Kidney (tissue), 14 donors: ENCODE measurements around the gene DUSP3. TPM values are rescaled to one million over a fixed set of nuclear protein-coding genes. Genes with fewer than 3 reads are reported as not detected.

Experiments
- DNase-seq, 5 donors: peaks; one replicate each; pipeline ENCODE4 v3.0.0-alpha.2; 2013 to 2020
- FAIRE-seq: peaks from 2 replicates; lab custom pipeline; 2012; peaks lifted over from hg19 to GRCh38; lab: Jason Lieb, UNC
- H3K27ac ChIP-seq, 2 donors: one replicate each; pipeline ENCODE4 v1.7.0; 2013; ENCODE audit warnings: low read depth in 2 of 2, low read length in 2 of 2, inconsistent platforms in 1 of 2
- H3K27me3 ChIP-seq: one replicate; pipeline ENCODE4 v1.7.1; 2013; ENCODE audit warnings: low read length, inconsistent platforms; ENCODE audit not compliant: control insufficient read depth, insufficient read depth
- H3K36me3 ChIP-seq, 3 donors: one replicate each; pipeline versions ENCODE4 v1.7.0 to v1.7.1; 2013; ENCODE audit warnings: low read length in 3 of 3, control low read depth in 1 of 3, inconsistent platforms in 1 of 3; ENCODE audit not compliant: insufficient read depth in 3 of 3, control insufficient read depth in 2 of 3
- H3K4me1 ChIP-seq, 3 donors: one replicate each; pipeline versions ENCODE4 v1.7.0 to v1.7.1; 2013; ENCODE audit warnings: low read length in 3 of 3, inconsistent platforms in 1 of 3, low read depth in 1 of 3; ENCODE audit not compliant: control insufficient read depth in 2 of 3, insufficient read depth in 2 of 3
- H3K4me3 ChIP-seq, 3 donors: one replicate each; pipeline versions ENCODE4 v1.7.0 to v1.8.1; 2013; ENCODE audit warnings: low read length in 3 of 3, control low read depth in 1 of 3, inconsistent platforms in 1 of 3
- H3K9ac ChIP-seq, 3 donors: one replicate each; pipeline versions ENCODE4 v1.7.0 to v1.7.1; 2013; ENCODE audit warnings: low read length in 3 of 3, control low read depth in 1 of 3, inconsistent platforms in 1 of 3
- H3K9me3 ChIP-seq, 3 donors: one replicate each; pipeline versions ENCODE4 v1.7.0 to v1.7.1; 2013; ENCODE audit warnings: low read length in 3 of 3, control low read depth in 1 of 3, inconsistent platforms in 1 of 3; ENCODE audit not compliant: control insufficient read depth in 2 of 3, insufficient read depth in 1 of 3
- CTCF ChIP-seq: IDR thresholded peaks from 3 replicates; pipeline ENCODE4 v1.5.1; 2012; ENCODE audit warnings: mild to moderate bottlenecking, moderate library complexity, borderline replicate concordance; ENCODE audit not compliant: insufficient read depth; ENCODE audit errors: extremely low read depth
- intact Hi-C: fragments of 100-400 bp; cut with DNase I; formaldehyde crosslinking; loops from one replicate; pipeline ENCODE4 v1.11.1; 2022
- polyA plus RNA-seq: library from polyadenylated mRNA; stranded (reverse); fragments of 350-450 nt; fragmentation: Illumina TruSeq; extraction: RNeasy Lipid Tissue Mini Kit (QIAGEN cat#74804); gene quantifications from one replicate; pipeline ENCODE4 v1.2.3, GENCODE V29; 2014; ENCODE audit warnings: low read depth, low replicate concordance; ENCODE audit not compliant: insufficient read depth
- total RNA-seq: library from RNA; stranded (reverse); fragmentation: NEBNext Ultra II Directional; extraction: Animal tissue kit (Norgen Biotek cat#: 25700); gene quantifications from one replicate; pipeline ENCODE4 v1.2.1, GENCODE V29; 2021
- donor health status: control.
- donor health status: control.
- donor health status: control.
- donor health status: control.
- donor health status: control.
- donor health status: DM: yes; HTN: yes; CAD: no.
- donor health status: Normal renal cell carcinoma (clear cell type).

The DUSP3 gene
- total and polyA plus RNA-seq, 2 donors from 2014 or later, result 102 to 126 TPM

- no peaks in the 10 kb centered on the region for H3K27me3 ChIP-seq
- no peak overlapping the region for H3K9ac ChIP-seq
- no peaks in the 10 kb centered on the region for H3K9me3 ChIP-seq
- no peaks in the 10 kb centered on the region for H3K36me3 ChIP-seq
- intact Hi-C loops, result no loop called here
- TF ChIP-seq CTCF, result no peak
- DNase-seq (no peak), FAIRE-seq (no peak)
- H3K4me3 ChIP-seq, result no peak overlapping the region
- H3K27ac ChIP-seq, result no peak overlapping the region
- no peaks in the 10 kb centered on the region for H3K4me1 ChIP-seq
Measured at GRCh38 chr17:43736389-43736788, 42.4 kb downstream of the DUSP3 start.

DNA sequence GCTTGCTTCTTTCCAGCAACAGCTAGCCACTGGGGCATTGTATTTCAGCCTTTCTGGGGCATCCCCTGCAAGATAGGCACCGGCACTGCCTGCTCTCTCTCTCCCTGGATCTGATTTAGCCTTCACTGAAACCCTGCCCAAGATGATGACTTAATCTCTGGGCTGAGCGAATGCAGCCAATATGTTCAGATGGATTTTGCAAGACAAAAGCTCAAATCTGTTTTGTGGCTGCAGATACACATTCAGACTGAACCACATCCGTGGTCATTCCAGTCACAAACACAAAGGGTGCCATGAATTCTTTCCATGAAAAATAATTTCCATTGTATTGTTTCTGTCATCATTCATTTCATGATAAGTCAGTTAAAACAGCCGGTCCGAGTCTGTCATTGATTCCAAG, 44.4 kb downstream of the DUSP3 start:
- Histone ChIP-seq H3K4me1 (no peaks in the 10 kb centered on the region), H3K36me3 (no peaks in the 10 kb centered on the region), H3K9ac (no peak overlapping the region), H3K27me3 (no peaks in the 10 kb centered on the region), H3K27ac (no peak overlapping the region), H3K4me3 (no peak overlapping the region), H3K9me3 (no peaks in the 10 kb centered on the region)
- FAIRE-seq (no peak), DNase-seq (peak in 1 of 5 donors; percentile 10)
- no peak for TF ChIP-seq CTCF
- intact Hi-C loops, result no loop called here

DNA sequence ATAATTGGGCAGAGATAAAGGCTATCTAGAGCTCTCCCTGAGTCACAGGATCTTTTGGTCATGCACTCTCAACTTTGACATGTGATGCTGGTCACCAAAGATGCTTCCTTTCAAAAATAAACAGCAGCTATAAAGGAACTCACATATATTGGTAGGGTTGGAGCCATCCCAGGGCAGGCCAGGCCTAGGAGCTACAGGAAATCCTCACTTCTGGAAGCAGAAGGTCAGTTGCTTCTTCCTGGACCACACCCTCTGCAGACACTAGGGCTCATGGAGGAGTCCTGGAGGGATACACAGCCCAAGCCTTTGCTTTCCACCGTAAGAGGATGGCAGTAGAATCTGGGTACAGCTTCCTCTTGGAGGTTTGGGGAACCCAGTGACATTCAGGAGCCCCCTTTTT, 44.8 kb downstream of the DUSP3 start:
- peak in 1 of 5 donors; percentile 29 for DNase-seq
- FAIRE-seq, result no peak
- no peak overlapping the region for H3K27ac ChIP-seq

More for the DNA sequence above, 44.8 kb downstream of the DUSP3 start:
- no peaks in the 10 kb centered on the region for H3K27me3 ChIP-seq
- intact Hi-C loops, result no loop called here
- H3K9ac ChIP-seq, result no peak overlapping the region
- no peak overlapping the region for H3K4me3 ChIP-seq
- H3K9me3 ChIP-seq, result no peaks in the 10 kb centered on the region
- no peak for TF ChIP-seq CTCF
- H3K4me1 ChIP-seq, result no peaks in the 10 kb centered on the region
- H3K36me3 ChIP-seq, result no peaks in the 10 kb centered on the region
